DMS53 treated with DMSO at 0.1 percent for 48 hours (cell line): Measurements from ENCODE around the gene SIAH1.
"Not testable (repeated sequence)": the region's sequence is repeated elsewhere in the genome, so short reads cannot be mapped to it uniquely, and the experiment has no call there.

ENCODE experiments used
- DNase-seq: peaks from one replicate; lab custom pipeline; 2025; ENCODE audit not compliant: unreplicated experiment; lab: John Stamatoyannopoulos, UW

SIAH1 gene

GRCh38 chr16:48393485-48394354, 8.5 kb upstream of the SIAH1 start:
- DNase-seq: no peak

- no peak for DNase-seq
Observed at GRCh38 chr16:48392407-48392806, 7.2 kb upstream of the SIAH1 start.

- DNase-seq: no peak
Observed at GRCh38 chr16:48386559-48387312, 1.5 kb upstream of the SIAH1 start.

- DNase-seq: peak; percentile 32
Observed at GRCh38 chr16:48384520-48385252, 527 bp downstream of the SIAH1 start.

GRCh38 chr16:48383877-48384519, 1.2 kb downstream of the SIAH1 start:
- peak; percentile 32 for DNase-seq

- no peak for DNase-seq
Observed at GRCh38 chr16:48383009-48383876, 2.0 kb downstream of the SIAH1 start.

- DNase-seq: no peak
Observed at GRCh38 chr16:48382131-48382530, 3.1 kb downstream of the SIAH1 start.

GRCh38 chr16:48381201-48381600, 4.0 kb downstream of the SIAH1 start:
- no peak for DNase-seq

GRCh38 chr16:48378836-48379235, 6.4 kb downstream of the SIAH1 start:
- DNase-seq: no peak

GRCh38 chr16:48378276-48378675, 6.9 kb downstream of the SIAH1 start:
- DNase-seq: no peak

GRCh38 chr16:48377301-48377700, 7.9 kb downstream of the SIAH1 start:
- DNase-seq: not testable (repeated sequence)

GRCh38 chr16:48374255-48374654, 11.0 kb downstream of the SIAH1 start:
- DNase-seq: no peak

GRCh38 chr16:48373258-48374029, 11.8 kb downstream of the SIAH1 start:
- no peak for DNase-seq

- DNase-seq: no peak
Observed at GRCh38 chr16:48372744-48373143, 12.5 kb downstream of the SIAH1 start.

GRCh38 chr16:48371393-48371780, 13.8 kb downstream of the SIAH1 start:
- DNase-seq: no peak

GRCh38 chr16:48370668-48371392, 14.4 kb downstream of the SIAH1 start:
- not testable (repeated sequence) for DNase-seq

- DNase-seq: no peak
Observed at GRCh38 chr16:48370229-48370628, 15.0 kb downstream of the SIAH1 start.

- no peak for DNase-seq
Observed at GRCh38 chr16:48369765-48370164, 15.4 kb downstream of the SIAH1 start.
